ENCODE results near the gene CLDN7.
"Not testable (repeated sequence)": the region's sequence is repeated elsewhere in the genome, so short reads cannot be mapped to it uniquely, and the experiment has no call there.

DNA sequence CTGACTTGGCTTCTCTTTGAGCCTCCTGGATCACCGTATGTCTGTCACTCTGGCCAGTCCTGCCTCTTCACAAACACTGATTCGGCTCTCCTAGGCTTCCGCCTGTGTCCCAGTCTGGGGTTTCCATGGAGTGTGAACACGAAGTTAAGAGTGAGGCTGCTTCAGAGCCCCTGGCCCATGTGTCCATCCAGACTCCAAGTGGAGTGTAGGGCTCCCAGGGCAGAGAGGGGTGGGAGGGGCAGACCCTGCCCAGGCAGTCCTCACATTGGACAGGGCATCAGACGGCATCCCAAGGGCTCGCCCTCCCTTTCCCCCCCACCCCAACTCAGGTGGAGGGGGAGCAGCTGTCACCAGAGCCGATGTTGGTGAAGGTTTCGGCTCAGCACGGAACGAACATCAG is 18.4 kb downstream of the CLDN7 start:
- TF ChIP-seq CTCF (IDR thresholded peaks at IDR 0.05 in 2 of 3, conservative IDR thresholded peaks at IDR 0.05 in 1 of 3; ENCODE audit: borderline replicate concordance in 1 of 3, insufficient read depth in 1 of 3, low read depth in 2 of 3, low read length in 2 of 3); SRF (IDR thresholded peaks at IDR 0.05; ENCODE audit: low read depth); POLR2A (IDR thresholded peaks at IDR 0.05; ENCODE audit: borderline replicate concordance, extremely low read depth, insufficient read depth, insufficient read length); POLR2AphosphoS5 (IDR thresholded peaks at IDR 0.05; ENCODE audit: low read depth, low read length); ZNF274 (IDR thresholded peaks at IDR 0.05; ENCODE audit: low read depth, low read length); ELF1 (IDR thresholded peaks at IDR 0.05; ENCODE audit: borderline replicate concordance, low read depth); CEBPB (IDR thresholded peaks at IDR 0.05; ENCODE audit: low read depth): not testable (repeated sequence)

Measured in HCT116 (cell line).